SK-N-SH (cell line): ENCODE measurements around the gene MOB2. TPM values are rescaled to one million over a fixed set of nuclear protein-coding genes. Genes with fewer than 3 reads are reported as not detected.
A peak's percentile ranks its signal among the peaks of the same experiment; 100 is the strongest.

Source experiments
- CTCF ChIA-PET: fragments of 300-600, 350-600 bp; formaldehyde crosslinking; extraction: SDS; loops from one replicate; lab custom pipeline; 2021; lab: Yijun Ruan, JAX
- POLR2A ChIA-PET: fragments of 350-600 bp; sonication (Branson Sonifier 250); formaldehyde crosslinking; extraction: SDS; loops from one replicate; lab custom pipeline; 2020; ENCODE audit warnings: antibody characterized with exemption, inconsistent platforms; lab: Yijun Ruan, JAX
- DNase-seq: peaks from one replicate; pipeline ENCODE4 v3.0.0; 2012
- H2AFZ ChIP-seq: fragments of 200-600 bp; sonication (generic); 2 replicates; pipeline ENCODE4 v1.8.1; 2016; ENCODE audit warnings: antibody characterized with exemption, mild to moderate bottlenecking, low read depth
- H3F3A ChIP-seq: fragments of 200-600 bp; sonication (generic); replicated peaks from 2 replicates; pipeline ENCODE3; 2016; ENCODE audit warnings: antibody characterized with exemption, mild to moderate bottlenecking; ENCODE audit not compliant: insufficient read depth
- H3K27ac ChIP-seq, 2 experiments: fragments of 200-500 bp in 1 of 2; fragments of 200-600 bp in 1 of 2; sonication (Bioruptor generic) in 1 of 2; sonication (generic), shearing (Covaris generic) in 1 of 2; 2 replicates each; pipeline versions ENCODE4 v1.5.1 to v1.6.1; 2014 to 2016; ENCODE audit warnings: low read depth in 2 of 2, inconsistent platforms in 1 of 2, low read length in 1 of 2, mild to moderate bottlenecking in 1 of 2, mixed read lengths in 1 of 2
- H3K27me3 ChIP-seq: fragments of 200-600 bp; sonication (generic), shearing (Covaris generic); 2 replicates; pipeline ENCODE4 v1.6.1; 2016; ENCODE audit warnings: mixed run types; ENCODE audit not compliant: insufficient read depth
- H3K36me3 ChIP-seq, 2 experiments: fragments of 200-500 bp in 1 of 2; fragments of 200-600 bp in 1 of 2; sonication (Bioruptor generic) in 1 of 2; sonication (generic) in 1 of 2; replicated peaks in 1 of 2; 2 replicates each; pipeline versions ENCODE3 to v1.5.1; 2014 to 2016; ENCODE audit warnings: low read length in 1 of 2, mild to moderate bottlenecking in 1 of 2; ENCODE audit not compliant: insufficient read depth in 2 of 2, control insufficient read depth in 1 of 2
- H3K4me1 ChIP-seq, 2 experiments: fragments of 200-500 bp in 1 of 2; fragments of 200-600 bp in 1 of 2; sonication (Bioruptor generic) in 1 of 2; sonication (generic), shearing (Covaris generic) in 1 of 2; 2 replicates each; pipeline versions ENCODE4 v1.5.1 to v1.6.1; 2014 to 2016; ENCODE audit warnings: low read depth in 1 of 2, low read length in 1 of 2, mixed run types in 1 of 2; ENCODE audit not compliant: insufficient read depth in 2 of 2, control insufficient read depth in 1 of 2
- H3K4me2 ChIP-seq: fragments of 200-600 bp; sonication (generic), shearing (Covaris generic); 2 replicates; pipeline ENCODE4 v1.6.1; 2017; ENCODE audit warnings: mixed run types
- H3K4me3 ChIP-seq, 2 experiments: fragments of 200-500 bp in 1 of 2; fragments of 200-600 bp in 1 of 2; sonication (Bioruptor generic) in 1 of 2; sonication (generic), shearing (Covaris generic) in 1 of 2; 2 replicates each; pipeline versions ENCODE4 v1.5.1 to v1.8.1; 2014 to 2016; ENCODE audit warnings: low read depth in 2 of 2, inconsistent platforms in 1 of 2, low read length in 1 of 2, mild to moderate bottlenecking in 1 of 2, mixed read lengths in 1 of 2, moderate library complexity in 1 of 2
- H3K79me2 ChIP-seq: fragments of 200-600 bp; sonication (generic); 2 replicates; pipeline ENCODE4 v1.8.1; 2017; ENCODE audit warnings: mild to moderate bottlenecking; ENCODE audit not compliant: insufficient read depth
- H3K9ac ChIP-seq: fragments of 200-600 bp; sonication (generic); 2 replicates; pipeline ENCODE4 v1.6.1; 2017; ENCODE audit warnings: mixed run types
- H3K9me2 ChIP-seq: fragments of 200-600 bp; sonication (generic); 2 replicates; pipeline ENCODE4 v1.6.1; 2017; ENCODE audit warnings: mixed run types
- H3K9me3 ChIP-seq: fragments of 200-600 bp; sonication (generic); 2 replicates; pipeline ENCODE4 v1.6.1; 2017; ENCODE audit warnings: mixed run types, mild to moderate bottlenecking, moderate library complexity
- H4K20me1 ChIP-seq: fragments of 200-600 bp; sonication (generic); 2 replicates; pipeline ENCODE4 v1.6.1; 2017; ENCODE audit warnings: mild to moderate bottlenecking, mixed run types; ENCODE audit not compliant: insufficient read depth
- EP300 ChIP-seq, 2 experiments: IDR thresholded peaks; 2 replicates each; pipeline versions ENCODE4 v1.4.0 to v1.6.1; 2012; ENCODE audit warnings: borderline replicate concordance in 1 of 2, low read depth in 1 of 2, low read length in 1 of 2
- EZH2phosphoT487 ChIP-seq: fragments of 200-600 bp; sonication (generic); IDR thresholded peaks from 2 replicates; pipeline ENCODE4 v1.6.1; 2017; ENCODE audit warnings: low read depth, mixed run types, mild to moderate bottlenecking, antibody characterized with exemption, moderate library complexity, borderline replicate concordance
- FOSL2 ChIP-seq: IDR thresholded peaks from 2 replicates; pipeline ENCODE4 v1.4.0; 2012; ENCODE audit warnings: low read depth, mild to moderate bottlenecking, moderate library complexity, borderline replicate concordance
- FOXJ3 ChIP-seq: sonication (generic); formaldehyde crosslinking; IDR thresholded peaks from 2 replicates; pipeline ENCODE4 v1.5.1; 2020; ENCODE audit warnings: mild to moderate bottlenecking, missing genetic modification reagents
- FOXM1 ChIP-seq: IDR thresholded peaks from 2 replicates; pipeline ENCODE4 v1.4.0; 2012; ENCODE audit warnings: low read depth, mild to moderate bottlenecking
- GABPA ChIP-seq: IDR thresholded peaks from 2 replicates; pipeline ENCODE4 v1.4.0; 2012; ENCODE audit warnings: low read depth, mild to moderate bottlenecking
- JUND ChIP-seq: IDR thresholded peaks from 2 replicates; pipeline ENCODE4 v1.4.0; 2012
- NRF1 ChIP-seq: IDR thresholded peaks from 2 replicates; pipeline ENCODE4 v1.6.1; 2012; ENCODE audit warnings: low read depth, mild to moderate bottlenecking, low read length
- POLR2AphosphoS5 ChIP-seq: IDR thresholded peaks from 2 replicates; pipeline ENCODE4 v1.6.1; 2012; ENCODE audit warnings: low read depth, low read length
- RAD21 ChIP-seq: IDR thresholded peaks from 2 replicates; pipeline ENCODE4 v1.6.1; 2012; ENCODE audit warnings: mild to moderate bottlenecking, low read length
- RCOR1 ChIP-seq: fragments of 150-350 bp; IDR thresholded peaks from 2 replicates; pipeline ENCODE4 v1.6.1; 2017; ENCODE audit warnings: antibody characterized with exemption, low read length
- RFX5 ChIP-seq: IDR thresholded peaks from 2 replicates; pipeline ENCODE4 v1.6.1; 2012; ENCODE audit warnings: mild to moderate bottlenecking, improper control_type of control experiment, low read length
- SIN3A ChIP-seq: IDR thresholded peaks from 2 replicates; pipeline ENCODE4 v1.6.1; 2012; ENCODE audit warnings: low read depth, mild to moderate bottlenecking, low read length, moderate library complexity, borderline replicate concordance
- SMC3 ChIP-seq: IDR thresholded peaks from 2 replicates; pipeline ENCODE4 v1.6.1; 2012; ENCODE audit warnings: low read depth, low read length, improper control_type of control experiment
- TAF1 ChIP-seq: IDR thresholded peaks from 2 replicates; pipeline ENCODE4 v1.6.1; 2012; ENCODE audit warnings: low read depth, mild to moderate bottlenecking, low read length, moderate library complexity, borderline replicate concordance
- WGBS: methylation state at CpG from one replicate; pipeline ENCODE4 v1.1.6; 2017; ENCODE audit warnings: low lambda C conversion rate; 5-methylcytosine and 5-hydroxymethylcytosine counted together
- polyA plus RNA-seq, 3 experiments: library from polyadenylated mRNA; depleted of rRNA; stranded (reverse); fragments of >200 nt; gene quantifications; 2 replicates each; pipeline ENCODE4 v1.2.3, GENCODE V29; 2012
- TF ChIP-seq, protein P1 (sequence below): IDR thresholded peaks from 2 replicates; pipeline ENCODE4 v1.4.0; 2012; ENCODE audit warnings: low read depth, borderline replicate concordance
- TF ChIP-seq, protein P2 (sequence below): IDR thresholded peaks from 2 replicates; pipeline ENCODE4 v1.4.0; 2012; ENCODE audit warnings: low read depth
- TF ChIP-seq, protein P3 (sequence below): IDR thresholded peaks from 2 replicates; pipeline ENCODE4 v1.4.0; 2012; ENCODE audit warnings: low read depth, borderline replicate concordance
- TF ChIP-seq, protein P4 (sequence below): fragments of 150-350 bp; IDR thresholded peaks from 2 replicates; pipeline ENCODE4 v1.6.1; 2016; ENCODE audit warnings: mild to moderate bottlenecking, low read depth, low read length

Gene MOB2
- polyA plus RNA-seq, 1 of the 3 experiments (the other 2 are of a cell fraction) = 45.8 TPM

- CTCF ChIA-PET = interaction anchor here (0.7 to 3.9 kb wide), 34 partner anchors 9 to 402 kb away, joined by 3 to 40 read pairs (median 7); partner anchors contain the start of genes BRSK2 and MOB2
- H3K27me3 ChIP-seq = no peaks in the 10 kb centered on the region
- DNase-seq = peak; percentile 14
- H3K9me2 ChIP-seq = no peaks in the 10 kb centered on the region
- TF ChIP-seq GABPA = no peak
- no peak for TF ChIP-seq RCOR1
- TF ChIP-seq, protein P1, sequence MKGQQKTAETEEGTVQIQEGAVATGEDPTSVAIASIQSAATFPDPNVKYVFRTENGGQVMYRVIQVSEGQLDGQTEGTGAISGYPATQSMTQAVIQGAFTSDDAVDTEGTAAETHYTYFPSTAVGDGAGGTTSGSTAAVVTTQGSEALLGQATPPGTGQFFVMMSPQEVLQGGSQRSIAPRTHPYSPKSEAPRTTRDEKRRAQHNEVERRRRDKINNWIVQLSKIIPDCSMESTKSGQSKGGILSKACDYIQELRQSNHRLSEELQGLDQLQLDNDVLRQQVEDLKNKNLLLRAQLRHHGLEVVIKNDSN = no peak
- no peak for TF ChIP-seq FOXJ3 (CRISPR knock-in tag)
- TF ChIP-seq EZH2phosphoT487 = no peak
- TF ChIP-seq JUND = no peak
- TF ChIP-seq, all 33 proteins: peak for 0
- Histone ChIP-seq H3K4me1 (peaks cover 0 to 29% of the 10 kb centered on the region in 2 experiments; a peak in 1 of 4 replicates), H2AFZ (no peak overlapping the region), H3K9me3 (no peaks in the 10 kb centered on the region), H3F3A (peaks cover 4% of the 10 kb centered on the region), H3K27ac (no peak overlapping the region; a peak in 1 of 4 replicates), H3K4me3 (no peak overlapping the region), H3K36me3 (no peaks in the 10 kb centered on the region), H4K20me1 (peaks cover 87% of the 10 kb centered on the region), H3K79me2 (peaks cover 66% of the 10 kb centered on the region), H3K9ac (no peak overlapping the region), H3K4me2 (no peak overlapping the region)
- 94% methylated on average over 31 of the region's 31 CpGs for WGBS
- POLR2A ChIA-PET = interaction anchor here (0.5 kb wide), 1 partner anchor 15 kb away, joined by 4 read pairs; no protein-coding TSS in a partner anchor
Observed at GRCh38 chr11:1514336-1515061, 27.9 kb upstream of the MOB2 start.

DNA sequence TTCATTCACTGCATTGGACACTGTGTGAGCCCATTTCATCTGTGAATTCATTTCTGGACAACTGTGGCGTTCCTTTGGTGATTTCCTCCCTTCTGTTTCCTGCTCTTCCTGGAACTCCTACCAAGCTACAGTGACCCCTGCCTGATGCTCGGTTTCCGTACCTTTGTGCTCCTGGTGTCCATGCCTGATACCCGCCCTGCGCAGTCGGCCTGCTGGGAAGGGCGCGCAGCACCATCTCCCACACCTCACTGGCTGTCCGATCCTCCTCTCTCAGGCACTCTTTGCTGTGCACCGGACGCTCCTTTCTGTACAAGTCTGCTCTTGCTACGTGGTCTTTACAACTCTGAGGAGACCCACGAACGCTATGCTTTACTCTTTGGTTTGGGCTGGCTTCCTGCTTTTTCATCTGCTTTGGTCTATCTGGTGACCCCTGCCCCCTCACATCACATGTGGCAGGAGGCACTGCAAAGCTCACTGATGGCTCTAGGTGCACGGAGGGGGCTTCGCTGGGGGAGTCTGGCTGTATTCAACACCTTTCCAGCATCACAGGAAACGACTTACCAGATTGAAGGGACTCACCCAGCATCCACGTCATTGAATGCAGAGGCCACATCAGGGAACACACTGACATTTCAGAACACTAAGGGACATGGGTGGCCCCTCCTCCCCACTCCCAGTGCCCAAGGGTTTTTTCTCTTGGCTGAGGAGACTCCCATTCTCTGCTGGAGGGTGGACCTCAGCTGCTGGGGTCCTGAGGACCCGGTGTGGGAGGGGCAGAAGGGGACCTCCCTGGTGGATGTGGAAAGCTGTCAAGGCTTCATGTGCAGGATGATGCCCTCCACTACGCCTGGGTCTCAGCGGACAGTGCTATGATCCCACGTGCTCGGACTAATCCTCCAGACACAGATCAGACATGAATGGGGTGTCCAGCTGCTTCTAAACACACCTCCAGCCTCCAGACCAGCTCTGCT lies 27.0 kb upstream of the MOB2 start:
- Histone ChIP-seq H3K27me3 (no peaks in the 10 kb centered on the region), H3K79me2 (peaks cover 59% of the 10 kb centered on the region), H2AFZ (no peak overlapping the region), H3K9me2 (no peaks in the 10 kb centered on the region), H3K9me3 (no peaks in the 10 kb centered on the region), H3K27ac (no peak overlapping the region; a peak in 1 of 4 replicates), H4K20me1 (peaks cover 87% of the 10 kb centered on the region), H3K4me2 (no peak overlapping the region), H3K4me1 (peaks cover 0 to 29% of the 10 kb centered on the region in 2 experiments; a peak in 1 of 4 replicates), H3K36me3 (no peaks in the 10 kb centered on the region), H3K9ac (no peak overlapping the region), H3F3A (peaks cover 4% of the 10 kb centered on the region), H3K4me3 (no peak overlapping the region)
- ChIA-PET CTCF (interaction anchor here (1.8 to 3.9 kb wide), 8 partner anchors 9 to 311 kb away, joined by 5 to 40 read pairs (median 24); partner anchors contain the start of gene MOB2), POLR2A (interaction anchor here (0.5 kb wide), 1 partner anchor 14 kb away, joined by 4 read pairs; no protein-coding TSS in a partner anchor)
- peak; percentile 17 for DNase-seq
- TF ChIP-seq FOXM1 (no peak), POLR2AphosphoS5 (no peak), RFX5 (no peak), FOSL2 (no peak), SIN3A (no peak), RCOR1 (no peak), RAD21 (no peak), SMC3 (no peak), EP300 (IDR thresholded peaks at IDR 0.05; ENCODE audit: borderline replicate concordance in 1 of 2, low read depth in 1 of 2, low read length in 1 of 2) (no peak), TAF1 (no peak), NRF1 (no peak)
- TF ChIP-seq, protein P2, sequence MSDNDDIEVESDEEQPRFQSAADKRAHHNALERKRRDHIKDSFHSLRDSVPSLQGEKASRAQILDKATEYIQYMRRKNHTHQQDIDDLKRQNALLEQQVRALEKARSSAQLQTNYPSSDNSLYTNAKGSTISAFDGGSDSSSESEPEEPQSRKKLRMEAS = no peak
- TF ChIP-seq, protein P3, sequence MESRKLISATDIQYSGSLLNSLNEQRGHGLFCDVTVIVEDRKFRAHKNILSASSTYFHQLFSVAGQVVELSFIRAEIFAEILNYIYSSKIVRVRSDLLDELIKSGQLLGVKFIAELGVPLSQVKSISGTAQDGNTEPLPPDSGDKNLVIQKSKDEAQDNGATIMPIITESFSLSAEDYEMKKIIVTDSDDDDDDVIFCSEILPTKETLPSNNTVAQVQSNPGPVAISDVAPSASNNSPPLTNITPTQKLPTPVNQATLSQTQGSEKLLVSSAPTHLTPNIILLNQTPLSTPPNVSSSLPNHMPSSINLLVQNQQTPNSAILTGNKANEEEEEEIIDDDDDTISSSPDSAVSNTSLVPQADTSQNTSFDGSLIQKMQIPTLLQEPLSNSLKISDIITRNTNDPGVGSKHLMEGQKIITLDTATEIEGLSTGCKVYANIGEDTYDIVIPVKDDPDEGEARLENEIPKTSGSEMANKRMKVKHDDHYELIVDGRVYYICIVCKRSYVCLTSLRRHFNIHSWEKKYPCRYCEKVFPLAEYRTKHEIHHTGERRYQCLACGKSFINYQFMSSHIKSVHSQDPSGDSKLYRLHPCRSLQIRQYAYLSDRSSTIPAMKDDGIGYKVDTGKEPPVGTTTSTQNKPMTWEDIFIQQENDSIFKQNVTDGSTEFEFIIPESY = no peak
- TF ChIP-seq, protein P4, sequence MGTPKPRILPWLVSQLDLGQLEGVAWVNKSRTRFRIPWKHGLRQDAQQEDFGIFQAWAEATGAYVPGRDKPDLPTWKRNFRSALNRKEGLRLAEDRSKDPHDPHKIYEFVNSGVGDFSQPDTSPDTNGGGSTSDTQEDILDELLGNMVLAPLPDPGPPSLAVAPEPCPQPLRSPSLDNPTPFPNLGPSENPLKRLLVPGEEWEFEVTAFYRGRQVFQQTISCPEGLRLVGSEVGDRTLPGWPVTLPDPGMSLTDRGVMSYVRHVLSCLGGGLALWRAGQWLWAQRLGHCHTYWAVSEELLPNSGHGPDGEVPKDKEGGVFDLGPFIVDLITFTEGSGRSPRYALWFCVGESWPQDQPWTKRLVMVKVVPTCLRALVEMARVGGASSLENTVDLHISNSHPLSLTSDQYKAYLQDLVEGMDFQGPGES = no peak
- 90% methylated on average over 18 of the region's 23 CpGs for WGBS
